LNCaP clone FGC (cell line): ENCODE data around the gene ARHGAP32.

Experiments used
- DNase-seq: peaks from one replicate; pipeline ENCODE4 v3.0.0-alpha.2; 2011; ENCODE audit warnings: low read depth
- H3K4me3 ChIP-seq: 2 replicates; pipeline ENCODE4 v1.5.1; 2011; ENCODE audit warnings: mild to moderate bottlenecking, low read depth, low read length, control low read depth
- CTCF ChIP-seq: IDR thresholded peaks from 2 replicates; pipeline ENCODE4 v1.5.1; 2012; ENCODE audit warnings: mild to moderate bottlenecking; ENCODE audit not compliant: control insufficient read depth, insufficient read depth; ENCODE audit errors: extremely low read depth

ARHGAP32 gene

DNA sequence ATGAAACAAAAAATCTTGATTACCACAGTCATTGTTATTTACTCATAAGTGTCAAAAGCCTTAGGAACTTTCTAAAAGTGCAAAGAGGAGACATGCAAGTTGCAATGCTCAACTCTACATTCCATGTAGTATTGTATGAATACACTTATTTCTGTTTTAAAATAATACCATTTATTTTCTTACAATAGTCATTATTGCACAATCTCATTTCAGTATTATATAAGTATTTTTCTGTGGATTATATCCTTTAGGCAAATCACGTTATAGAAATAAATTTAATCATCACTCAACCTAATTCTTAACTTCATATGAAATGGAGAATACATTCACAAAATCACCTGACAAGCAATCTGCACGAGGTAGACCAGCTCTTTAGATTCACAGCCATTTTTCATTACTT is 98.8 kb downstream of the ARHGAP32 start:
- no peak for TF ChIP-seq CTCF
- DNase-seq, result no peak
- no peak overlapping the region for H3K4me3 ChIP-seq

DNA sequence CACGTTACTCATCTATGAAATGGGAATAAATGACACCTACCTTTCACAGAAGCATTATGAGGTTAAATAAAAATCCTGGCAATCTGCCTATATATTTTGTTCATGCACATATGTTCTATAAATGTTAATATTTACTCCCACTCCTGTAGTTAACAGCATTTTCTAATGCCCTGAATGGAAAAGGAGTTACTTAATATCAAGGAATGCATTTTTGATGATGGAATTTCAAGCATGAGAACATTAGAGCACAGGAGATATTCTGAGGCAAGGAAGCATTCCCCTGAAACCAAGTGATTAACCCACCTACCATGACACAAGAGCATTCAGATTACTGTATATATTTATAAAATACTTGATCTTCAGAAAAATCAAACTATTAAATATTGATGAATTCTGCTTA is 102.1 kb downstream of the ARHGAP32 start:
- H3K4me3 ChIP-seq, result no peak overlapping the region
- peak; percentile 14 for DNase-seq
- no peak for TF ChIP-seq CTCF

GRCh38 chr11:129089279-129089678 is 102.8 kb downstream of the ARHGAP32 start:
- no peak for TF ChIP-seq CTCF
- no peak for DNase-seq
- no peak overlapping the region for H3K4me3 ChIP-seq

DNA sequence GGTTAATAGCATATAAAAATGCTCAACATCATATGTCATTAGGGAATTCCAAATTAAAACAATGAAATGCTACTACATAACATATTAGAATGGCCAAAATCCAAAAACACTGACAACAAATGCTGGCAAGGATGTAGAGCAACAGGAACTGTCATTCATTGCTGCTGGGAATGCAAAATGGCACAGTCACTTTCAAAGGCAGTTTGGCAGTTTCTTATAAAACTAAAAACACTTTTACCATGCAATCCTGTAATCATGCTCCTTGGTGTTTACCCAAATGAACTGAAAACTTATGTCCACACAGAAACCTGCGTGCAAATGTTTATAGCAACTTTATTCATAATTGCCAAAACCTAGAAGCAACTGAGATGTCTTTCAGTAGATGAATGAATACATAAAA is 105.1 kb downstream of the ARHGAP32 start:
- H3K4me3 ChIP-seq, result no peak overlapping the region
- no peak for DNase-seq
- TF ChIP-seq CTCF, result no peak

GRCh38 chr11:129077191-129077590 is 114.9 kb downstream of the ARHGAP32 start:
- no peak for TF ChIP-seq CTCF
- no peak for DNase-seq
- H3K4me3 ChIP-seq, result no peak overlapping the region

DNA sequence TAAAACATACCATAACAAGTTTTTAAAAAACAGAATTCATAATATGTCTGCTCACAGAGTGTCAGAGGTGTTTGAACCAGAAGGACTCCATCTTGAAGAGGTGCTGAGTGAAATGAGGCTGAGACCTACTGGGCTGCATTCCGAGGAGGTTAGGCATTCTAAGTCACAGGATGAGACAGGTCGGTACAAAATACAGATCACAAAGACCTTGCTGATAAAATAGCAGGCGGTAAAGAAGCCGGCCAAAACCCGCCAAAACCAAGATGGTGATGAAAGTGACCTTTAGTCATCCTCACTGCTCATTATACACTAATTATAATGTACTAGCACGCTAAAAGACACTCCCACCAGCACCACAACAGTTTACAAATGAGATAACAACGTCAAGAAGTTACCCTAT is 116.4 kb downstream of the ARHGAP32 start:
- no peak overlapping the region for H3K4me3 ChIP-seq
- no peak for DNase-seq
- TF ChIP-seq CTCF, result no peak

DNA sequence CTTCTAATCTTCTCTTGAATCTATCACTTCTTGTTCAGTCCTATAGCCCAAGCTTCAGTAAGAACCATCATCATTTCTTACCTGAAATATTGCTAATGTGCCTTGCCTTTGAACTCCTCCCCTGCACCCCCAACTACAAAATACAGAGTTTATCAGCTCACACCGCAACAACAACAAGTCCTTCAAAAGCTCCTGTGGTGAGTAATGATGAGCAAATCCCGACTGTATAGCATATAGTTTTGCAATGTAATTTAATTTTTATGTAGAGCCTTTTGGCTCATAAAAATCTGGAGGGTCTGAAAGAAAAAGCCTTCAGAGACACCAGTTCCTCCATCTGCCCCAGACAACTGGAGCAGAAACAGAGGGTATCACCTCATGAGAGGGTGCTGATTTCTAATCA is 124.7 kb downstream of the ARHGAP32 start:
- TF ChIP-seq CTCF, result no peak
- no peak overlapping the region for H3K4me3 ChIP-seq
- DNase-seq, result no peak
